ENCODE results near the gene KRTAP9-4. TPM values are rescaled to one million over a fixed set of nuclear protein-coding genes. Genes with fewer than 3 reads are reported as not detected.

KRTAP9-4 gene
- total RNA-seq, 1 experiment from 2014 or later = not detected

- Histone ChIP-seq H3K4me3 (replicated peaks in 1 of 2; ENCODE audit: low read depth in 1 of 2, low read length in 2 of 2) (no peak overlapping the region), H2AFZ (ENCODE audit: low read depth, low read length, poor library complexity, severe bottlenecking) (no peak overlapping the region), H3K4me2 (ENCODE audit: low read length) (no peak overlapping the region), H3K79me2 (ENCODE audit: insufficient read depth, low read length) (no peaks in the 10 kb centered on the region), H3K27ac (ENCODE audit: low read depth, low read length) (no peak overlapping the region), H4K20me1 (ENCODE audit: insufficient read depth) (no peaks in the 10 kb centered on the region), H3K27me3 (ENCODE audit: insufficient read depth, low read length) (no peaks in the 10 kb centered on the region), H3K36me3 (ENCODE audit: control insufficient read depth in 1 of 2, insufficient read depth in 2 of 2, low read length in 2 of 2) (no peaks in the 10 kb centered on the region), H3K9ac (ENCODE audit: low read length) (no peak overlapping the region), H3K4me1 (ENCODE audit: control insufficient read depth in 1 of 2, insufficient read depth in 2 of 2, low read length in 2 of 2) (no peaks in the 10 kb centered on the region), H3K9me2 (ENCODE audit: insufficient read depth) (no peaks in the 10 kb centered on the region), H3K9me3 (ENCODE audit: control insufficient read depth in 1 of 2, insufficient read depth in 1 of 2, low read depth in 1 of 2, low read length in 2 of 2) (no peaks in the 10 kb centered on the region; a peak in 1 of 4 replicates)
- DNase-seq (ENCODE audit: low read depth, low spot score) (no peak), ATAC-seq (no peak)
- BruUV-seq (replicated peaks) = no TSS peak
- intact Hi-C loops (cut with micrococcal nuclease) = no loop called here
- ChIA-PET POLR2A (no interaction called here), RAD21 (ENCODE audit: low non-redundant PET in 1 of 2, low total read pairs in 2 of 2, uncharacterized antibody in 2 of 2, unreplicated experiment in 2 of 2) (no interaction called here), CTCF (no interaction called here)
- no peak for TF ChIP-seq FOSL1 (IDR thresholded peaks at IDR 0.05; ENCODE audit: low read depth)
- no peak for TF ChIP-seq SP1 (IDR thresholded peaks at IDR 0.05; ENCODE audit: low read depth)
- TF ChIP-seq CEBPB (IDR thresholded peaks at IDR 0.05; ENCODE audit: low read depth) = no peak
- TF ChIP-seq RAD21 (IDR thresholded peaks at IDR 0.05; ENCODE audit: low read depth) = no peak
- no peak for TF ChIP-seq JUND (IDR thresholded peaks at IDR 0.05)
- no peak for TF ChIP-seq ELF1 (IDR thresholded peaks at IDR 0.05; ENCODE audit: borderline replicate concordance, low read depth)
- no peak for TF ChIP-seq POLR2A (IDR thresholded peaks at IDR 0.05; ENCODE audit: borderline replicate concordance, extremely low read depth, insufficient read depth, insufficient read length)
- no peak for TF ChIP-seq SIN3A (IDR thresholded peaks at IDR 0.05; ENCODE audit: low read depth)
- no peak for TF ChIP-seq TCF7L2 (IDR thresholded peaks at IDR 0.05; ENCODE audit: borderline replicate concordance, extremely low read depth, insufficient read depth, insufficient read length)
- TF ChIP-seq ATF3 (IDR thresholded peaks at IDR 0.05) = no peak
- no peak for TF ChIP-seq EZH2phosphoT487 (IDR thresholded peaks at IDR 0.05; ENCODE audit: borderline replicate concordance)
- no peak for TF ChIP-seq ZFX (IDR thresholded peaks at IDR 0.05)
- no peak for TF ChIP-seq REST (IDR thresholded peaks at IDR 0.05; ENCODE audit: low read depth)
- no peak for TF ChIP-seq CBX3 (IDR thresholded peaks at IDR 0.05; ENCODE audit: low read depth)
- TF ChIP-seq SRF (IDR thresholded peaks at IDR 0.05; ENCODE audit: low read depth) = no peak
- TF ChIP-seq EGR1 (IDR thresholded peaks at IDR 0.05; ENCODE audit: low read depth) = no peak
- no peak for TF ChIP-seq ZNF274 (IDR thresholded peaks at IDR 0.05; ENCODE audit: low read depth, low read length)
- TF ChIP-seq POLR2AphosphoS5 (IDR thresholded peaks at IDR 0.05; ENCODE audit: low read depth, low read length) = no peak
Observed at GRCh38 chr17:41284546-41284945, 35.1 kb downstream of the KRTAP9-4 start.

Measured in HCT116 (cell line).